IMR-90 (cell line): ENCODE data around the gene VPS11.

ENCODE experiments used
- BHLHE40 ChIP-seq: fragments of 150-350 bp; IDR thresholded peaks from 2 replicates; pipeline ENCODE4 v1.6.1; 2016; ENCODE audit warnings: mild to moderate bottlenecking, low read depth, low read length
- CEBPB ChIP-seq: IDR thresholded peaks from 2 replicates; pipeline ENCODE4 v1.6.1; 2012; ENCODE audit warnings: low read depth, low read length, improper control_type of control experiment
- CHD1 ChIP-seq: IDR thresholded peaks from 2 replicates; pipeline ENCODE4 v1.6.1; 2012; ENCODE audit warnings: low read depth, low read length, improper control_type of control experiment
- FOS ChIP-seq: fragments of 150-350 bp; IDR thresholded peaks from 2 replicates; pipeline ENCODE4 v1.6.1; 2016; ENCODE audit warnings: low read depth, low read length
- MXI1 ChIP-seq: IDR thresholded peaks from 2 replicates; pipeline ENCODE4 v1.6.1; 2012; ENCODE audit warnings: low read depth, mild to moderate bottlenecking, low read length, moderate library complexity, borderline replicate concordance
- NFE2L2 ChIP-seq: fragments of 150-350 bp; IDR thresholded peaks from 2 replicates; pipeline ENCODE4 v1.6.1; 2016; ENCODE audit warnings: low read depth, mild to moderate bottlenecking, low read length
- POLR2A ChIP-seq: IDR thresholded peaks from 2 replicates; pipeline ENCODE4 v1.6.1; 2012; ENCODE audit warnings: mild to moderate bottlenecking, low read depth, low read length
- RAD21 ChIP-seq: IDR thresholded peaks from 2 replicates; pipeline ENCODE4 v1.6.1; 2012; ENCODE audit warnings: low read length, improper control_type of control experiment
- RCOR1 ChIP-seq: IDR thresholded peaks from 2 replicates; pipeline ENCODE4 v1.6.1; 2012; ENCODE audit warnings: mild to moderate bottlenecking, low read length, improper control_type of control experiment; ENCODE audit not compliant: insufficient replicate concordance
- RFX5 ChIP-seq: IDR thresholded peaks from 2 replicates; pipeline ENCODE4 v1.8.0; 2012; ENCODE audit warnings: low read depth, mild to moderate bottlenecking, low read length, moderate library complexity
- SMC3 ChIP-seq: fragments of 150-350 bp; IDR thresholded peaks from 2 replicates; pipeline ENCODE4 v1.6.1; 2016; ENCODE audit warnings: low read depth, mild to moderate bottlenecking, antibody characterized with exemption, low read length, moderate library complexity
- TF ChIP-seq, protein P1 (sequence below): conservative IDR thresholded peaks from 2 replicates; pipeline ENCODE4 v1.5.1; 2012; ENCODE audit warnings: mild to moderate bottlenecking, low read depth, low read length, improper control_type of control experiment
- TF ChIP-seq, protein P2 (sequence below): fragments of 150-350 bp; IDR thresholded peaks from 2 replicates; pipeline ENCODE4 v1.6.1; 2017; ENCODE audit warnings: mild to moderate bottlenecking, antibody characterized with exemption, low read length, low read depth
- TF ChIP-seq, protein P3 (sequence below): fragments of 150-350 bp; IDR thresholded peaks from 2 replicates; pipeline ENCODE4 v1.6.1; 2016; ENCODE audit warnings: low read depth, mild to moderate bottlenecking, low read length, moderate library complexity, borderline replicate concordance

DNA sequence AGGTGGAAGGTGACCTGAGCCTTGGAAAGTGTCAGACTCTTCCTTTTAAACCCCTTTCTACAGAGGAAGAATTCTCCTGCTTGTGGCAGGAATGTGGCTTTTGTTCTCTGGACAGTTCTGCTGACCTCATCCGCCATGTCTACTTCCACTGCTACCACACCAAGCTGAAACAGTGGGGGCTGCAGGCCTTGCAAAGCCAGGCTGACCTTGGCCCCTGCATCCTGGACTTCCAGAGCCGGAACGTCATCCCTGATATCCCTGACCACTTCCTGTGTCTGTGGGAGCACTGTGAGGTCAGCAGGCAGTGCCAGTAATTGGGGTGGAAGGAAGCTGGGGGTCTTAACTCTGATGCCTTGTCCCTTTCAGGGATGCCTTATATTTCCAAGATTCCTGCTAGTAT, 63.0 kb downstream of the VPS11 start:
- no peak for TF ChIP-seq MXI1
- TF ChIP-seq, protein P1, sequence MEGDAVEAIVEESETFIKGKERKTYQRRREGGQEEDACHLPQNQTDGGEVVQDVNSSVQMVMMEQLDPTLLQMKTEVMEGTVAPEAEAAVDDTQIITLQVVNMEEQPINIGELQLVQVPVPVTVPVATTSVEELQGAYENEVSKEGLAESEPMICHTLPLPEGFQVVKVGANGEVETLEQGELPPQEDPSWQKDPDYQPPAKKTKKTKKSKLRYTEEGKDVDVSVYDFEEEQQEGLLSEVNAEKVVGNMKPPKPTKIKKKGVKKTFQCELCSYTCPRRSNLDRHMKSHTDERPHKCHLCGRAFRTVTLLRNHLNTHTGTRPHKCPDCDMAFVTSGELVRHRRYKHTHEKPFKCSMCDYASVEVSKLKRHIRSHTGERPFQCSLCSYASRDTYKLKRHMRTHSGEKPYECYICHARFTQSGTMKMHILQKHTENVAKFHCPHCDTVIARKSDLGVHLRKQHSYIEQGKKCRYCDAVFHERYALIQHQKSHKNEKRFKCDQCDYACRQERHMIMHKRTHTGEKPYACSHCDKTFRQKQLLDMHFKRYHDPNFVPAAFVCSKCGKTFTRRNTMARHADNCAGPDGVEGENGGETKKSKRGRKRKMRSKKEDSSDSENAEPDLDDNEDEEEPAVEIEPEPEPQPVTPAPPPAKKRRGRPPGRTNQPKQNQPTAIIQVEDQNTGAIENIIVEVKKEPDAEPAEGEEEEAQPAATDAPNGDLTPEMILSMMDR, result no peak
- no peak for TF ChIP-seq FOS
- TF ChIP-seq RAD21, result no peak
- no peak for TF ChIP-seq CEBPB
- TF ChIP-seq RCOR1, result no peak
- TF ChIP-seq SMC3, result no peak
- TF ChIP-seq POLR2A, result no peak
- no peak for TF ChIP-seq RFX5
- TF ChIP-seq, protein P2, sequence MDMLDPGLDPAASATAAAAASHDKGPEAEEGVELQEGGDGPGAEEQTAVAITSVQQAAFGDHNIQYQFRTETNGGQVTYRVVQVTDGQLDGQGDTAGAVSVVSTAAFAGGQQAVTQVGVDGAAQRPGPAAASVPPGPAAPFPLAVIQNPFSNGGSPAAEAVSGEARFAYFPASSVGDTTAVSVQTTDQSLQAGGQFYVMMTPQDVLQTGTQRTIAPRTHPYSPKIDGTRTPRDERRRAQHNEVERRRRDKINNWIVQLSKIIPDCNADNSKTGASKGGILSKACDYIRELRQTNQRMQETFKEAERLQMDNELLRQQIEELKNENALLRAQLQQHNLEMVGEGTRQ, result no peak
- TF ChIP-seq, protein P3, sequence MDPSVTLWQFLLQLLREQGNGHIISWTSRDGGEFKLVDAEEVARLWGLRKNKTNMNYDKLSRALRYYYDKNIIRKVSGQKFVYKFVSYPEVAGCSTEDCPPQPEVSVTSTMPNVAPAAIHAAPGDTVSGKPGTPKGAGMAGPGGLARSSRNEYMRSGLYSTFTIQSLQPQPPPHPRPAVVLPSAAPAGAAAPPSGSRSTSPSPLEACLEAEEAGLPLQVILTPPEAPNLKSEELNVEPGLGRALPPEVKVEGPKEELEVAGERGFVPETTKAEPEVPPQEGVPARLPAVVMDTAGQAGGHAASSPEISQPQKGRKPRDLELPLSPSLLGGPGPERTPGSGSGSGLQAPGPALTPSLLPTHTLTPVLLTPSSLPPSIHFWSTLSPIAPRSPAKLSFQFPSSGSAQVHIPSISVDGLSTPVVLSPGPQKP, result no peak
- TF ChIP-seq NFE2L2, result no peak
- TF ChIP-seq CHD1, result no peak
- no peak for TF ChIP-seq BHLHE40
